HEK293 (cell line): Measurements from ENCODE around the gene LDB2.

Source experiments
- CTCF ChIA-PET: fragments of 350-600 bp; formaldehyde crosslinking; extraction: SDS; loops from one replicate; lab custom pipeline; 2021; ENCODE audit warnings: antibody characterized with exemption; lab: Yijun Ruan, JAX
- POLR2A ChIA-PET: fragments of 300-600 bp; formaldehyde crosslinking; extraction: SDS; loops from one replicate; lab custom pipeline; 2020; ENCODE audit warnings: antibody characterized with exemption, inconsistent platforms; lab: Yijun Ruan, JAX
- H3K27ac ChIP-seq: fragments of 200-500 bp; sonication (Bioruptor generic); 2 replicates; pipeline ENCODE4 v1.5.1; 2014; ENCODE audit warnings: low read depth, low read length, control low read depth, inconsistent platforms; ENCODE audit errors: extremely low read depth
- H3K36me3 ChIP-seq, 2 experiments: fragments of 200-500 bp in 1 of 2; sonication (Bioruptor generic) in 1 of 2; 1 replicate in 1 of 2; 2 replicates in 1 of 2; pipeline ENCODE4 v1.5.1; 2014 to 2017; ENCODE audit warnings: inconsistent platforms in 2 of 2, low read length in 2 of 2; ENCODE audit not compliant: control insufficient read depth in 2 of 2, insufficient read depth in 1 of 2
- H3K4me1 ChIP-seq: fragments of 200-500 bp; sonication (Bioruptor generic); 2 replicates; pipeline ENCODE4 v1.5.1; 2014; ENCODE audit warnings: mild to moderate bottlenecking, low read length, inconsistent platforms; ENCODE audit not compliant: control insufficient read depth, insufficient read depth
- H3K4me3 ChIP-seq: 2 replicates; pipeline ENCODE4 v1.5.1; 2011; ENCODE audit warnings: low read depth, mild to moderate bottlenecking, control low read depth, low read length, moderate library complexity
- H3K9me3 ChIP-seq: fragments of 200-500 bp; sonication (Bioruptor generic); 2 replicates; pipeline ENCODE4 v1.5.1; 2014; ENCODE audit warnings: low read depth, low read length, inconsistent platforms; ENCODE audit not compliant: control insufficient read depth, insufficient read depth
- AEBP2 ChIP-seq: fragments of 450-650 bp; formaldehyde crosslinking; IDR thresholded peaks from 2 replicates; pipeline ENCODE4 v1.5.1; 2016; ENCODE audit warnings: missing biosample characterization, missing genetic modification characterization, borderline replicate concordance
- ELK4 ChIP-seq: IDR thresholded peaks from 2 replicates; pipeline ENCODE4 v1.6.1; 2011; ENCODE audit warnings: mild to moderate bottlenecking, low read depth, low read length, borderline replicate concordance
- HOXD13 ChIP-seq: sonication (generic); formaldehyde crosslinking; IDR thresholded peaks from 2 replicates; pipeline ENCODE4 v1.8.0; 2022; ENCODE audit warnings: missing genetic modification reagents, borderline replicate concordance
- MZF1 ChIP-seq: fragments of 450-650 bp; formaldehyde crosslinking; IDR thresholded peaks from 2 replicates; pipeline ENCODE4 v1.5.1; 2017; ENCODE audit warnings: missing biosample characterization, missing genetic modification characterization, borderline replicate concordance
- PRDM6 ChIP-seq: fragments of 450-650 bp; formaldehyde crosslinking; IDR thresholded peaks from 2 replicates; pipeline ENCODE4 v1.5.1; 2017; ENCODE audit warnings: missing biosample characterization, missing genetic modification characterization
- SETDB1 ChIP-seq: IDR thresholded peaks from one replicate; pipeline ENCODE4 v1.6.1; 2017; ENCODE audit warnings: mild to moderate bottlenecking, low read length, moderate library complexity, mixed read lengths; ENCODE audit not compliant: insufficient read length
- ZBTB21 ChIP-seq: fragments of 450-650 bp; formaldehyde crosslinking; IDR thresholded peaks from 2 replicates; pipeline ENCODE4 v1.5.1; 2017; ENCODE audit warnings: missing biosample characterization, missing genetic modification characterization
- ZBTB26 ChIP-seq: fragments of 450-650 bp; formaldehyde crosslinking; optimal IDR thresholded peaks from 2 replicates; pipeline ENCODE3; 2016; ENCODE audit warnings: missing biosample characterization, mild to moderate bottlenecking, missing genetic modification characterization
- ZBTB48 ChIP-seq: fragments of 450-650 bp; formaldehyde crosslinking; IDR thresholded peaks from 2 replicates; pipeline ENCODE4 v1.5.1; 2016; ENCODE audit warnings: missing biosample characterization, missing genetic modification characterization
- ZFP69B ChIP-seq: fragments of 450-650 bp; formaldehyde crosslinking; IDR thresholded peaks from 2 replicates; pipeline ENCODE4 v1.5.1; 2016; ENCODE audit warnings: missing biosample characterization, missing genetic modification characterization
- ZNF138 ChIP-seq: fragments of 450-650 bp; formaldehyde crosslinking; IDR thresholded peaks from 2 replicates; pipeline ENCODE4 v1.5.1; 2016; ENCODE audit warnings: missing biosample characterization, missing genetic modification characterization, borderline replicate concordance
- ZNF239 ChIP-seq: fragments of 450-650 bp; formaldehyde crosslinking; IDR thresholded peaks from 2 replicates; pipeline ENCODE4 v1.5.1; 2016; ENCODE audit warnings: missing biosample characterization, missing genetic modification characterization
- ZNF350 ChIP-seq: fragments of 450-650 bp; formaldehyde crosslinking; IDR thresholded peaks from 2 replicates; pipeline ENCODE4 v1.5.0; 2017; ENCODE audit warnings: missing biosample characterization, mild to moderate bottlenecking, missing genetic modification characterization
- ZNF354C ChIP-seq: fragments of 450-650 bp; formaldehyde crosslinking; IDR thresholded peaks from 2 replicates; pipeline ENCODE4 v1.5.1; 2016; ENCODE audit warnings: missing biosample characterization, missing genetic modification characterization, low read depth, borderline replicate concordance
- ZNF426 ChIP-seq: fragments of 450-650 bp; formaldehyde crosslinking; IDR thresholded peaks from 2 replicates; pipeline ENCODE4 v1.5.1; 2017; ENCODE audit warnings: missing biosample characterization, missing genetic modification characterization, mild to moderate bottlenecking, inconsistent platforms, moderate library complexity
- ZNF521 ChIP-seq: fragments of 450-650 bp; formaldehyde crosslinking; IDR thresholded peaks from 2 replicates; pipeline ENCODE4 v1.5.1; 2017; ENCODE audit warnings: missing biosample characterization, mild to moderate bottlenecking, missing genetic modification characterization
- ZNF530 ChIP-seq: fragments of 450-650 bp; formaldehyde crosslinking; IDR thresholded peaks from 2 replicates; pipeline ENCODE4 v1.5.1; 2016; ENCODE audit warnings: low read depth, missing biosample characterization, missing genetic modification characterization
- ZNF549 ChIP-seq: fragments of 450-650 bp; IDR thresholded peaks from 2 replicates; pipeline ENCODE4 v1.5.1; 2018; ENCODE audit warnings: missing biosample characterization, missing genetic modification characterization, mild to moderate bottlenecking, inconsistent platforms, moderate library complexity
- ZNF629 ChIP-seq: fragments of 450-650 bp; formaldehyde crosslinking; IDR thresholded peaks from 2 replicates; pipeline ENCODE4 v1.5.1; 2017; ENCODE audit warnings: missing biosample characterization, missing genetic modification characterization
- ZNF664 ChIP-seq: fragments of 450-650 bp; formaldehyde crosslinking; IDR thresholded peaks from 2 replicates; pipeline ENCODE4 v1.5.1; 2016; ENCODE audit warnings: missing biosample characterization, missing genetic modification characterization
- ZNF76 ChIP-seq: fragments of 450-650 bp; formaldehyde crosslinking; IDR thresholded peaks from 2 replicates; pipeline ENCODE4; 2016; ENCODE audit warnings: low read depth, missing biosample characterization, missing genetic modification characterization, borderline replicate concordance
- ZNF768 ChIP-seq: fragments of 450-650 bp; formaldehyde crosslinking; IDR thresholded peaks from 2 replicates; pipeline ENCODE4 v1.5.1; 2018; ENCODE audit warnings: missing biosample characterization, mild to moderate bottlenecking, missing genetic modification characterization
- TF ChIP-seq, protein P1 (sequence below): fragments of 450-650 bp; formaldehyde crosslinking; IDR thresholded peaks from 2 replicates; pipeline ENCODE4 v1.5.1; 2016; ENCODE audit warnings: missing biosample characterization, missing genetic modification characterization

Gene LDB2

GRCh38 chr4:16843831-16844508, 54.5 kb downstream of the LDB2 start (continued):
- no peak for TF ChIP-seq ZNF629 (tag by site-specific recombination)
- no peak for TF ChIP-seq ZNF76
- no peak for TF ChIP-seq ZBTB48

- TF ChIP-seq ZNF768 (tag by site-specific recombination) (no peak), ZBTB26 (tag by site-specific recombination) (no peak), ZNF350 (tag by site-specific recombination) (no peak), ZNF354C (tag by site-specific recombination) (no peak), SETDB1 (no peak), ZNF549 (tag by site-specific recombination) (no peak), HOXD13 (CRISPR knock-in tag) (no peak), ZBTB21 (no peak), ZNF664 (tag by site-specific recombination) (no peak), ZNF426 (no peak), ZNF138 (tag by site-specific recombination) (no peak), MZF1 (tag by site-specific recombination) (no peak), AEBP2 (tag by site-specific recombination) (no peak), ELK4 (no peak), ZNF239 (tag by site-specific recombination) (no peak), PRDM6 (tag by site-specific recombination) (no peak), ZNF521 (tag by site-specific recombination) (no peak), ZFP69B (tag by site-specific recombination) (no peak), ZNF530 (no peak)
- TF ChIP-seq, protein P1, sequence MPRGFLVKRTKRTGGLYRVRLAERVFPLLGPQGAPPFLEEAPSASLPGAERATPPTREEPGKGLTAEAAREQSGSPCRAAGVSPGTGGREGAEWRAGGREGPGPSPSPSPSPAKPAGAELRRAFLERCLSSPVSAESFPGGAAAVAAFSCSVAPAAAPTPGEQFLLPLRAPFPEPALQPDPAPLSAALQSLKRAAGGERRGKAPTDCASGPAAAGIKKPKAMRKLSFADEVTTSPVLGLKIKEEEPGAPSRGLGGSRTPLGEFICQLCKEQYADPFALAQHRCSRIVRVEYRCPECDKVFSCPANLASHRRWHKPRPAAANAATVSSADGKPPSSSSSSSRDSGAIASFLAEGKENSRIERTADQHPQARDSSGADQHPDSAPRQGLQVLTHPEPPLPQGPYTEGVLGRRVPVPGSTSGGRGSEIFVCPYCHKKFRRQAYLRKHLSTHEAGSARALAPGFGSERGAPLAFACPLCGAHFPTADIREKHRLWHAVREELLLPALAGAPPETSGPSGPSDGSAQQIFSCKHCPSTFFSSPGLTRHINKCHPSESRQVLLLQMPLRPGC (tag by site-specific recombination) = no peak
- no peaks in the 10 kb centered on the region for H3K4me1 ChIP-seq
- ChIA-PET POLR2A (no interaction called here), CTCF (interaction anchor here (1.0 kb wide), 1 partner anchor 44 kb away, joined by 3 read pairs; no protein-coding TSS in a partner anchor)
- H3K27ac ChIP-seq = no peak overlapping the region
- H3K4me3 ChIP-seq = no peak overlapping the region
- no peaks in the 10 kb centered on the region for H3K9me3 ChIP-seq
- H3K36me3 ChIP-seq = no peaks in the 10 kb centered on the region
These were observed 60.1 kb downstream of the LDB2 start for GRCh38 chr4:16838226-16838875.
